AG09319 (cell line): ENCODE results near the gene LRRC10B.

Experiments
- DNase-seq: peaks from one replicate; pipeline ENCODE4 v3.0.0-alpha.2; 2010; ENCODE audit warnings: low read depth; ENCODE audit errors: extremely low read depth
- TF ChIP-seq, protein P1 (sequence below): IDR thresholded peaks from 2 replicates; pipeline ENCODE4 v1.5.1; 2011; ENCODE audit warnings: low read depth, mild to moderate bottlenecking, inconsistent platforms, low read length, moderate library complexity

The LRRC10B gene

DNA sequence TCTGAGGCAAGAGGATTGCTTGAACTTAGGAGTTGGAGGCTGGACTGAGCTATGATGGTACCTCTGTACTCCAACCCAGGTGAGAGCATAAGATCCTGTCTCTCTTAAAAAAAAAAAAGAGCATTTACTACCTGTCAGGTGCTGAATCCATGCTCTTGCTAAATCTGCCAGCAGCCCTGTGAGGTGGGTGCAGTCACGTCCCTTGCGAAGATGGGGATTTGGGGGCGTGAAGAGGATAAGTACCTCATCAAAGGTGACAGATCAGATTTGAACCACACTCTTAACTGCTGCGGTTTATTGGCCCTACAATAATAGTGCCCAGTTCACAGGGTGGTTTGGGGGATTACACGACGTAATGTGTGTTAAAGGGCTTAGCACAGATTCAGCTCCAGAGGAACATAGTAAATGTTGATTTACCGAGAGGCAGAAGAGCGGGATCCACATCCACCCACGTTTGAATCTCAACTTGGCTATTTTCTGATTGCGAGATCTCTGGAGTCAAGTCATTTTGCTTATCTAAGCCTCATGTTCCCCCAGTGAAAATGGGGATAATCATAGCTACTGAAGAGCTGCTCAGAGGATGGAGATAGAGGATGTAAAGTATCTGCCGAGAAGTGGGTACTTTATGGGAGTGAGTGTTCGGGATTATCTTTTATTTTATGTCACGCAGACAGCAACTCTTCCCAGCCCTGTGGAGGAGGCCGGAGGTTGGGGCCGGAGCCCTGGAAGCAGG lies 28.1 kb upstream of the LRRC10B start:
- TF ChIP-seq, protein P1, sequence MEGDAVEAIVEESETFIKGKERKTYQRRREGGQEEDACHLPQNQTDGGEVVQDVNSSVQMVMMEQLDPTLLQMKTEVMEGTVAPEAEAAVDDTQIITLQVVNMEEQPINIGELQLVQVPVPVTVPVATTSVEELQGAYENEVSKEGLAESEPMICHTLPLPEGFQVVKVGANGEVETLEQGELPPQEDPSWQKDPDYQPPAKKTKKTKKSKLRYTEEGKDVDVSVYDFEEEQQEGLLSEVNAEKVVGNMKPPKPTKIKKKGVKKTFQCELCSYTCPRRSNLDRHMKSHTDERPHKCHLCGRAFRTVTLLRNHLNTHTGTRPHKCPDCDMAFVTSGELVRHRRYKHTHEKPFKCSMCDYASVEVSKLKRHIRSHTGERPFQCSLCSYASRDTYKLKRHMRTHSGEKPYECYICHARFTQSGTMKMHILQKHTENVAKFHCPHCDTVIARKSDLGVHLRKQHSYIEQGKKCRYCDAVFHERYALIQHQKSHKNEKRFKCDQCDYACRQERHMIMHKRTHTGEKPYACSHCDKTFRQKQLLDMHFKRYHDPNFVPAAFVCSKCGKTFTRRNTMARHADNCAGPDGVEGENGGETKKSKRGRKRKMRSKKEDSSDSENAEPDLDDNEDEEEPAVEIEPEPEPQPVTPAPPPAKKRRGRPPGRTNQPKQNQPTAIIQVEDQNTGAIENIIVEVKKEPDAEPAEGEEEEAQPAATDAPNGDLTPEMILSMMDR = no peak

DNA sequence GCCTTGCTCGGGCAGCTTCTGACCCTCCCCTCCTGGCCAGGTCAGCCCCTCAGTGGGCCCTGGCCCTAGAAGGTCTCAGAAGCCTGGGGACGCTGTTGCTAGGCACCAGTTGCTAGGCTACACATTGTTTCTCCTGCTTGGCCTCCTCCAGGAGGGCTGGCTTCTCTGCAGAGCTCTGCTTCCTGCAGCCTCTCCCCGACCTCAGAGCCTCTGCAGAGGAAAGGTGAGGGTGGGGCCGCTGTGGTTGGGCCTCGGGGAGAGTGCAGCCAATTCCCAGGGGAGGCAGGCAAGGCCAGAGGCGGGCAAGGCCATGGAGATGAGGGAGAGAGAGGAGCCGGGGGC lies 27.6 kb upstream of the LRRC10B start:
- no peak for DNase-seq
- TF ChIP-seq, protein P1 = no peak

More for the DNA sequence above, 28.1 kb upstream of the LRRC10B start:
- DNase-seq = no peak

GRCh38 chr11:61481806-61482205 lies 26.7 kb upstream of the LRRC10B start:
- TF ChIP-seq, protein P1 = no peak
- DNase-seq = no peak

- DNase-seq = no peak
- TF ChIP-seq, protein P1 = peak; percentile 59
Observed at GRCh38 chr11:61482513-61482912, 26.0 kb upstream of the LRRC10B start.

DNA sequence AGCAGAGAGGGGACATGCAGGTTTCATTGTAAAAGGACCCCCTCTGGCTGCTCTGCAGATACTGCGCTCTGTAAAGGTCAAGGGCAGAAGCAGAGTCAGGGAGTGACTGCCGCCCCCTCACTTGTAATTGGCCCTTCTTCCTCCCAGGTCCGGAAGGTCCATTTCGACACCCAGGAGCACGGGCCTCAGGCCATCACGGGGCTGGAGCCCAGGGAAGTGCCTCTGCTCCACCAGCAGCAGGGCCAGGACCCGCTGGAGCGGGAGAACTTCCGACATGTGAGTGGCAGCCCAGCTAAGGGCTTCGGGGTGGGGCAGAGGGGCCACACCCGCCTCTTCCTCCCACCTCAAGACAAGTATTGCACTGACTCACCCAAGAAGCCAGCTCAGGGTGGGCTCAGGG lies 24.0 kb upstream of the LRRC10B start:
- DNase-seq = no peak
- TF ChIP-seq, protein P1 = no peak

GRCh38 chr11:61485080-61485479 lies 23.5 kb upstream of the LRRC10B start:
- no peak for DNase-seq
- TF ChIP-seq, protein P1 = no peak

DNA sequence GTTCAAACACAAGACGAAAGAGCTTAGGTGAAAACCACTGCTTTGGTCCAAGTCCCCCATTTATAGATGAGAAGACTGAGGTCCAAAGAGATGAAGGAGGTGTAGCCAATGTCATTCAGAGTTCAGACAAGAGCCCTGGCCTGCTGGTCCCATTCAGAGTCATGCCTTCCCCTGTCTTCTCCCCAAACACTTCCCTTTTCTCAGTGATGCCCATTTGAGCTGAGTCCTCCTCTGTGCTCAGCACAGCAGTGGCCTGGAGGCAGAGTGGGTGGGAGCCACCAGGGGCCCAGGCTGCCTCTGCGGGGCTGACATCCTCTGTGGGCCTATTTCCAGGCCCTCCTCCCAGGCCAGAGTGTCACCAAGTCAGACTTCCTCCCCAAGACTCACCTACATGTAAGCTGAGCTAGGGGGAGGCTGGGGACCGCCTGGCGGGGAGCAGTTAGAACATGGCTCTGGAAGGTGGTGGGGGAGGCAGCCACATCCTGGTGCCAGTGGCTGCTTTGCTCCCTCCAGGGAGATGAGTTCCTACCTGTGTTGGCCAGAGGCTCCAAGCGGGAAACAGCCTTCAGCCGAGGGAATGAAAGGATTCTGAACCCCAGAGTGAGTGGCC lies 22.4 kb upstream of the LRRC10B start:
- no peak for DNase-seq
- TF ChIP-seq, protein P1 = no peak
